Measurements from ENCODE around the gene FSD1.

FSD1 gene

DNA sequence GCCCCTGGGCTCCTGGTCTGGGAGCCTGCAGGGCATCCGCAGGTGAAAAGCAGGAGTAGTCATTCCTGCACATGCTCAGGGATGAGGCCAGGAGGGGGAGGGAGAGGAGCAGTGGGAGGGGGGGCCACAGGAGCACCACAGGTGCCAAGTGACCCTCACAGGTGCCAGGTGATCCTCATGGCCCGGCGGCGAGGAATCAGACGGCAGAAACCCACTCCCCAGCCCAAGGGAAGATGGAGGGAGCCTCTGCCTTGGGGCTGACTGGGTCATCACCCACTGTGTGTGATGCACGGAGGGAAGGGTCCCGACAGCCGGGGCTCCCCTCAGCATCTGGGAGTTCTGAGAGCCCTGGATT, 68.6 kb downstream of the FSD1 start:
- in situ Hi-C loops (cut with HindIII; ENCODE audit: low sequenced_read_pairs): no loop called here

Measured in endothelial cell of hepatic sinusoid (primary cell).